DND-41 (cell line): ENCODE measurements around the gene OR4M1.
"Not testable (repeated sequence)": the region's sequence is repeated elsewhere in the genome, so short reads cannot be mapped to it uniquely, and the experiment has no call there.

Experiments
- ATAC-seq: fragments of 200-7000 bp; cut with Tn5 transposase; 3 replicates; pipeline ENCODE4 v1.9.1; 2021; ENCODE audit warnings: low read depth; ENCODE audit not compliant: insufficient read depth
- DNase-seq: peaks from one replicate; pipeline ENCODE4 v3.0.0-alpha.2; 2020
- H2AFZ ChIP-seq: 2 replicates; pipeline ENCODE4 v1.6.0; 2012; ENCODE audit warnings: low read depth, low read length
- H3K27ac ChIP-seq: 2 replicates; pipeline ENCODE4 v1.5.1; 2012; ENCODE audit warnings: low read length, inconsistent platforms
- H3K27me3 ChIP-seq: fragments of 200-600 bp; sonication (generic); 2 replicates; pipeline ENCODE4 v1.6.0; 2012; ENCODE audit warnings: low read length, mild to moderate bottlenecking, inconsistent platforms; ENCODE audit not compliant: insufficient read depth, poor library complexity
- H3K36me3 ChIP-seq: 2 replicates; pipeline ENCODE4 v1.5.1; 2012; ENCODE audit warnings: low read length, inconsistent platforms; ENCODE audit not compliant: insufficient read depth
- H3K4me1 ChIP-seq: 2 replicates; pipeline ENCODE4 v1.5.1; 2012; ENCODE audit warnings: mild to moderate bottlenecking, low read length; ENCODE audit not compliant: insufficient read depth
- H3K4me2 ChIP-seq: 2 replicates; pipeline ENCODE4 v1.6.0; 2012; ENCODE audit warnings: mild to moderate bottlenecking, moderate library complexity, low read length, inconsistent platforms; ENCODE audit not compliant: insufficient read depth
- H3K4me3 ChIP-seq, 2 experiments: fragments of 200-600 bp in 1 of 2; shearing (Covaris generic) in 1 of 2; 2 replicates each; pipeline ENCODE4 v1.5.1; 2012 to 2016; ENCODE audit warnings: inconsistent platforms in 2 of 2, low read length in 2 of 2, mild to moderate bottlenecking in 2 of 2, low read depth in 1 of 2, moderate library complexity in 1 of 2
- H3K79me2 ChIP-seq: 2 replicates; pipeline ENCODE4 v1.6.0; 2012; ENCODE audit warnings: low read length, inconsistent platforms; ENCODE audit not compliant: insufficient read depth
- H3K9ac ChIP-seq: 2 replicates; pipeline ENCODE4 v1.6.0; 2012; ENCODE audit warnings: low read depth, mild to moderate bottlenecking, inconsistent platforms, low read length, moderate library complexity
- H3K9me3 ChIP-seq: 2 replicates; pipeline ENCODE4 v1.5.1; 2012; ENCODE audit warnings: low read length, moderate library complexity, mild to moderate bottlenecking, inconsistent platforms; ENCODE audit not compliant: insufficient read depth, severe bottlenecking
- H4K20me1 ChIP-seq: 2 replicates; pipeline ENCODE4 v1.6.0; 2012; ENCODE audit warnings: low read length; ENCODE audit not compliant: insufficient read depth
- CTCF ChIP-seq: IDR thresholded peaks from 2 replicates; pipeline ENCODE4 v1.5.1; 2012; ENCODE audit warnings: borderline replicate concordance, low read length, moderate library complexity, mild to moderate bottlenecking; ENCODE audit not compliant: poor library complexity, severe bottlenecking; ENCODE audit errors: extremely low read depth
- EZH2 ChIP-seq: IDR thresholded peaks from 3 replicates; pipeline ENCODE4 v1.6.1; 2012; ENCODE audit warnings: borderline replicate concordance, low read depth, mild to moderate bottlenecking, moderate library complexity, low read length, inconsistent platforms; ENCODE audit not compliant: severe bottlenecking

OR4M1 gene

GRCh38 chr14:19819879-19820278 is 46.6 kb downstream of the OR4M1 start:
- not testable (repeated sequence) for H3K4me1 ChIP-seq, H3K4me2 ChIP-seq, H3K27ac ChIP-seq, H3K27me3 ChIP-seq, H3K9ac ChIP-seq, H3K79me2 ChIP-seq, DNase-seq, H3K4me3 ChIP-seq, H3K36me3 ChIP-seq, ATAC-seq, H4K20me1 ChIP-seq, H2AFZ ChIP-seq, H3K9me3 ChIP-seq

GRCh38 chr14:19821016-19821415 is 47.7 kb downstream of the OR4M1 start:
- not testable (repeated sequence) for H3K4me1 ChIP-seq, DNase-seq, H2AFZ ChIP-seq, H3K27ac ChIP-seq, H4K20me1 ChIP-seq, ATAC-seq, H3K36me3 ChIP-seq, H3K9ac ChIP-seq, H3K4me3 ChIP-seq, H3K27me3 ChIP-seq, H3K9me3 ChIP-seq, H3K4me2 ChIP-seq, H3K79me2 ChIP-seq

- TF ChIP-seq CTCF (no peak), EZH2 (no peak)
- DNase-seq = no peak
- Histone ChIP-seq H3K4me1 (no peaks in the 10 kb centered on the region), H3K9me3 (no peaks in the 10 kb centered on the region), H3K27me3 (no peaks in the 10 kb centered on the region), H3K4me2 (no peak overlapping the region), H3K79me2 (no peaks in the 10 kb centered on the region), H4K20me1 (no peaks in the 10 kb centered on the region), H3K36me3 (no peaks in the 10 kb centered on the region), H3K9ac (no peak overlapping the region), H3K27ac (no peak overlapping the region), H3K4me3 (no peak overlapping the region), H2AFZ (no peak overlapping the region)
- ATAC-seq = no peak
These were observed 49.9 kb downstream of the OR4M1 start for GRCh38 chr14:19823178-19823577.

- Histone ChIP-seq H3K9ac (no peak overlapping the region), H2AFZ (no peak overlapping the region), H3K4me1 (no peaks in the 10 kb centered on the region), H3K9me3 (no peaks in the 10 kb centered on the region), H3K79me2 (no peaks in the 10 kb centered on the region), H3K4me3 (no peak overlapping the region), H3K27ac (no peak overlapping the region), H4K20me1 (no peaks in the 10 kb centered on the region), H3K4me2 (no peak overlapping the region), H3K27me3 (no peaks in the 10 kb centered on the region), H3K36me3 (no peaks in the 10 kb centered on the region)
- TF ChIP-seq CTCF (no peak), EZH2 (no peak)
- DNase-seq (no peak), ATAC-seq (no peak)
These were observed 50.5 kb downstream of the OR4M1 start for GRCh38 chr14:19823765-19824164.

- not testable (repeated sequence) for H3K79me2 ChIP-seq, H3K9me3 ChIP-seq, H3K4me1 ChIP-seq, H3K36me3 ChIP-seq, H3K4me2 ChIP-seq, H3K27me3 ChIP-seq, H3K27ac ChIP-seq, H3K9ac ChIP-seq, ATAC-seq, DNase-seq, H4K20me1 ChIP-seq, H2AFZ ChIP-seq, H3K4me3 ChIP-seq
These were observed 54.4 kb downstream of the OR4M1 start for GRCh38 chr14:19827626-19828244.
